Measurements from ENCODE around the gene LIPA.
"Not testable (repeated sequence)": the region's sequence is repeated elsewhere in the genome, so short reads cannot be mapped to it uniquely, and the experiment has no call there.

The LIPA gene

GRCh38 chr10:89207181-89207800, 44.3 kb downstream of the LIPA start, which contains the start of gene CH25H:
Gene CH25H, minus strand, starts transcription at chr10:89207317. Its CDS starts 25 bp downstream, at chr10:89207292.
- DNase-seq, result peak; percentile 30 to 61

- DNase-seq, result no peak
Observed at GRCh38 chr10:89206402-89207180, 45.0 kb downstream of the LIPA start.

- DNase-seq, result peak in 1 of 2 experiments; percentile 15
Observed at GRCh38 chr10:89204621-89205185, 46.9 kb downstream of the LIPA start.

- DNase-seq, result no peak
Observed at GRCh38 chr10:89203237-89203636, 48.3 kb downstream of the LIPA start.

GRCh38 chr10:89202033-89202425, 49.5 kb downstream of the LIPA start:
- no peak for DNase-seq

GRCh38 chr10:89201345-89202032, 50.1 kb downstream of the LIPA start:
- no peak for DNase-seq

GRCh38 chr10:89197473-89197872, 54.1 kb downstream of the LIPA start:
- no peak for DNase-seq

- DNase-seq, result not testable (repeated sequence)
Observed at GRCh38 chr10:89191301-89191700, 60.3 kb downstream of the LIPA start.

GRCh38 chr10:89189211-89189734, 62.3 kb downstream of the LIPA start:
- no peak for DNase-seq

- no peak for DNase-seq
Observed at GRCh38 chr10:89185658-89186057, 65.9 kb downstream of the LIPA start.

- no peak for DNase-seq
Observed at GRCh38 chr10:89184638-89185037, 66.9 kb downstream of the LIPA start.

- no peak for DNase-seq
Observed at GRCh38 chr10:89183571-89183970, 68.0 kb downstream of the LIPA start.

GRCh38 chr10:89182894-89183293, 68.7 kb downstream of the LIPA start:
- no peak for DNase-seq

GRCh38 chr10:89175816-89176215, 75.8 kb downstream of the LIPA start:
- DNase-seq, result no peak

- no peak for DNase-seq
Observed at GRCh38 chr10:89173075-89173474, 78.5 kb downstream of the LIPA start.

- DNase-seq, result no peak
Observed at GRCh38 chr10:89171996-89172395, 79.6 kb downstream of the LIPA start.

- DNase-seq, result no peak
Observed at GRCh38 chr10:89171263-89171872, 80.2 kb downstream of the LIPA start.

GRCh38 chr10:89168354-89168900, 83.1 kb downstream of the LIPA start:
- DNase-seq, result not testable (repeated sequence)

GRCh38 chr10:89167915-89168314, 83.7 kb downstream of the LIPA start:
- no peak for DNase-seq

GRCh38 chr10:89165923-89166322, 85.7 kb downstream of the LIPA start:
- no peak for DNase-seq

GRCh38 chr10:89164920-89165319, 86.7 kb downstream of the LIPA start:
- DNase-seq, result no peak

GRCh38 chr10:89164080-89164479, 87.5 kb downstream of the LIPA start:
- DNase-seq, result peak; percentile 82

All from Kasumi-1 (cell line).